MM.1S (cell line): ENCODE data around the gene CDC42.

ENCODE experiments used
- CTCF ChIP-seq: fragments of 300-600 bp; sonication (generic); IDR thresholded peaks from 2 replicates; pipeline ENCODE4 v1.5.1; 2016; ENCODE audit warnings: antibody characterized with exemption, low read length, mixed read lengths
- EZH2phosphoT487 ChIP-seq: fragments of 300-600 bp; sonication (generic); IDR thresholded peaks from 2 replicates; pipeline ENCODE4 v1.6.1; 2018; ENCODE audit warnings: antibody characterized with exemption, low read length

GRCh38 chr1:22074803-22075202 is 22.3 kb downstream of the CDC42 start:
- TF ChIP-seq CTCF (no peak), EZH2phosphoT487 (no peak)
